ENCODE data around the gene MACROD2.

Gene MACROD2

GRCh38 chr20:16097788-16098187 lies 2102.5 kb downstream of the MACROD2 start:
- TF ChIP-seq, protein P1, sequence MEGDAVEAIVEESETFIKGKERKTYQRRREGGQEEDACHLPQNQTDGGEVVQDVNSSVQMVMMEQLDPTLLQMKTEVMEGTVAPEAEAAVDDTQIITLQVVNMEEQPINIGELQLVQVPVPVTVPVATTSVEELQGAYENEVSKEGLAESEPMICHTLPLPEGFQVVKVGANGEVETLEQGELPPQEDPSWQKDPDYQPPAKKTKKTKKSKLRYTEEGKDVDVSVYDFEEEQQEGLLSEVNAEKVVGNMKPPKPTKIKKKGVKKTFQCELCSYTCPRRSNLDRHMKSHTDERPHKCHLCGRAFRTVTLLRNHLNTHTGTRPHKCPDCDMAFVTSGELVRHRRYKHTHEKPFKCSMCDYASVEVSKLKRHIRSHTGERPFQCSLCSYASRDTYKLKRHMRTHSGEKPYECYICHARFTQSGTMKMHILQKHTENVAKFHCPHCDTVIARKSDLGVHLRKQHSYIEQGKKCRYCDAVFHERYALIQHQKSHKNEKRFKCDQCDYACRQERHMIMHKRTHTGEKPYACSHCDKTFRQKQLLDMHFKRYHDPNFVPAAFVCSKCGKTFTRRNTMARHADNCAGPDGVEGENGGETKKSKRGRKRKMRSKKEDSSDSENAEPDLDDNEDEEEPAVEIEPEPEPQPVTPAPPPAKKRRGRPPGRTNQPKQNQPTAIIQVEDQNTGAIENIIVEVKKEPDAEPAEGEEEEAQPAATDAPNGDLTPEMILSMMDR (IDR thresholded peaks at IDR 0.05; ENCODE audit: low read depth, low read length) = no peak
- DNase-seq (ENCODE audit: extremely low read depth, low read depth) = no peak

- no peak for DNase-seq (ENCODE audit: extremely low read depth, low read depth)
- TF ChIP-seq, protein P1 (IDR thresholded peaks at IDR 0.05; ENCODE audit: low read depth, low read length) = no peak
These were observed 2103.7 kb downstream of the MACROD2 start for GRCh38 chr20:16098890-16099639.

GRCh38 chr20:16100111-16100510 lies 2104.8 kb downstream of the MACROD2 start:
- no peak for DNase-seq (ENCODE audit: extremely low read depth, low read depth)
- TF ChIP-seq, protein P1 (IDR thresholded peaks at IDR 0.05; ENCODE audit: low read depth, low read length) = no peak

GRCh38 chr20:16100767-16101166 lies 2105.5 kb downstream of the MACROD2 start:
- DNase-seq (ENCODE audit: extremely low read depth, low read depth) = no peak
- TF ChIP-seq, protein P1 (IDR thresholded peaks at IDR 0.05; ENCODE audit: low read depth, low read length) = no peak

Data from AG09319 (cell line).